ENCODE results near the gene NPL.

The NPL gene

GRCh38 chr1:182816863-182817262 lies 27.3 kb downstream of the NPL start:
- no peak for DNase-seq (ENCODE audit: low spot score)

- no peak for DNase-seq (ENCODE audit: low spot score)
Observed at GRCh38 chr1:182817802-182818201, 28.2 kb downstream of the NPL start.

- no peak for DNase-seq (ENCODE audit: low spot score)
Observed at GRCh38 chr1:182823220-182823619, 33.6 kb downstream of the NPL start.

- no peak for DNase-seq (ENCODE audit: low spot score)
Observed at GRCh38 chr1:182826892-182827291, 37.3 kb downstream of the NPL start.

GRCh38 chr1:182829285-182829932 lies 39.8 kb downstream of the NPL start:
- no peak for DNase-seq (ENCODE audit: low spot score)

GRCh38 chr1:182833271-182833670 lies 43.7 kb downstream of the NPL start:
- no peak for DNase-seq (ENCODE audit: low spot score)

GRCh38 chr1:182834326-182834725 lies 44.8 kb downstream of the NPL start:
- no peak for DNase-seq (ENCODE audit: low spot score)

- DNase-seq (ENCODE audit: low spot score), result no peak
Observed at GRCh38 chr1:182835806-182836205, 46.2 kb downstream of the NPL start.

- DNase-seq (ENCODE audit: low spot score), result peak; percentile 94
Observed at GRCh38 chr1:182839209-182840066, 49.9 kb downstream of the NPL start, which contains the start of gene DHX9. DHX9 (plus strand) TSS chr1:182839347; CDS start chr1:182842567, 3,220 bp downstream.

GRCh38 chr1:182841368-182841988 lies 51.9 kb downstream of the NPL start:
- DNase-seq (ENCODE audit: low spot score), result no peak

- DNase-seq (ENCODE audit: low spot score), result no peak
Observed at GRCh38 chr1:182842265-182842664, 52.7 kb downstream of the NPL start.

GRCh38 chr1:182845379-182845778 lies 55.8 kb downstream of the NPL start:
- DNase-seq (ENCODE audit: low spot score), result no peak

- no peak for DNase-seq (ENCODE audit: low spot score)
Observed at GRCh38 chr1:182845894-182846293, 56.3 kb downstream of the NPL start.

GRCh38 chr1:182847105-182847504 lies 57.5 kb downstream of the NPL start:
- DNase-seq (ENCODE audit: low spot score), result no peak

- DNase-seq (ENCODE audit: low spot score), result no peak
Observed at GRCh38 chr1:182848736-182849135, 59.2 kb downstream of the NPL start.

- no peak for DNase-seq (ENCODE audit: low spot score)
Observed at GRCh38 chr1:182850319-182850718, 60.7 kb downstream of the NPL start.

- DNase-seq (ENCODE audit: low spot score), result no peak
Observed at GRCh38 chr1:182851825-182852224, 62.3 kb downstream of the NPL start.

GRCh38 chr1:182855911-182856310 lies 66.3 kb downstream of the NPL start:
- DNase-seq (ENCODE audit: low spot score), result no peak

GRCh38 chr1:182857212-182857611 lies 67.6 kb downstream of the NPL start:
- DNase-seq (ENCODE audit: low spot score), result no peak

GRCh38 chr1:182860658-182861057 lies 71.1 kb downstream of the NPL start:
- DNase-seq (ENCODE audit: low spot score), result no peak

GRCh38 chr1:182861994-182862393 lies 72.4 kb downstream of the NPL start:
- DNase-seq (ENCODE audit: low spot score), result no peak

GRCh38 chr1:182862827-182863226 lies 73.3 kb downstream of the NPL start:
- no peak for DNase-seq (ENCODE audit: low spot score)

- no peak for DNase-seq (ENCODE audit: low spot score)
Observed at GRCh38 chr1:182863940-182864339, 74.4 kb downstream of the NPL start.

Data from hematopoietic multipotent progenitor cell treated with erythropoietin and hydrocortisone succinate and interleukin-3 and kit ligand, for 17 days (in vitro differentiated cells).